HCT116 (cell line): ENCODE data around the gene ADGRV1. TPM values are rescaled to one million over a fixed set of nuclear protein-coding genes. Genes with fewer than 3 reads are reported as not detected.

Experiments
- ATAC-seq: fragments of 200-7000 bp; cut with Tn5 transposase; 2 replicates; pipeline ENCODE4 v1.9.1; 2020; ENCODE audit warnings: mild to moderate bottlenecking, moderate library complexity
- BruUV-seq: library from RNA; stranded (reverse); fragments of 400-500 nt; replicated peaks from 2 replicates; lab custom pipeline; 2021; lab: Mats Ljungman, UMichigan
- CTCF ChIA-PET: fragments of 300-600 bp; sonication (Branson Sonifier 250); formaldehyde crosslinking; loops from one replicate; lab custom pipeline; 2021; ENCODE audit warnings: antibody characterized with exemption; lab: Charles Lee
- POLR2A ChIA-PET: fragments of 300-600, 350-600 bp; sonication (Branson Sonifier 250); formaldehyde crosslinking; loops from one replicate; lab custom pipeline; 2021; ENCODE audit warnings: antibody characterized with exemption; lab: Charles Lee
- RAD21 ChIA-PET, 2 experiments: fragments of 300-600 bp; sonication (Branson Sonifier 250); formaldehyde crosslinking; loops; one replicate each; lab custom pipeline; 2023; ENCODE audit warnings: low total read pairs in 2 of 2; ENCODE audit not compliant: uncharacterized antibody in 2 of 2, unreplicated experiment in 2 of 2, low non-redundant PET in 1 of 2; lab: Charles Lee
- DNase-seq: peaks from one replicate; pipeline ENCODE4 v3.0.0-alpha.2; 2010; ENCODE audit warnings: low read depth, low spot score
- H2AFZ ChIP-seq: fragments of 200-600 bp; shearing (Covaris generic), sonication (generic); 2 replicates; pipeline ENCODE4 v1.6.1; 2017; ENCODE audit warnings: low read depth, mixed run types, mixed read lengths, antibody characterized with exemption, low read length; ENCODE audit not compliant: poor library complexity, severe bottlenecking
- H3K27ac ChIP-seq: 2 replicates; pipeline ENCODE4 v1.5.1; 2012; ENCODE audit warnings: low read depth, low read length
- H3K27me3 ChIP-seq: fragments of 200-600 bp; sonication (generic); 2 replicates; pipeline ENCODE4 v1.6.1; 2016; ENCODE audit warnings: mixed run types, low read length, mixed read lengths; ENCODE audit not compliant: insufficient read depth
- H3K36me3 ChIP-seq, 2 experiments: fragments of 200-500 bp in 1 of 2; fragments of 200-600 bp in 1 of 2; sonication (Bioruptor generic) in 1 of 2; sonication (generic) in 1 of 2; 2 replicates each; pipeline versions ENCODE4 v1.5.1 to v1.6.1; 2014 to 2016; ENCODE audit warnings: low read length in 2 of 2, inconsistent platforms in 1 of 2, mixed read lengths in 1 of 2, mixed run types in 1 of 2; ENCODE audit not compliant: insufficient read depth in 2 of 2, control insufficient read depth in 1 of 2
- H3K4me1 ChIP-seq, 2 experiments: fragments of 200-600 bp in 1 of 2; sonication (generic) in 1 of 2; 2 replicates each; pipeline versions ENCODE4 v1.5.1 to v1.6.1; 2012 to 2017; ENCODE audit warnings: low read length in 2 of 2, inconsistent platforms in 1 of 2, mild to moderate bottlenecking in 1 of 2, mixed read lengths in 1 of 2, mixed run types in 1 of 2, moderate library complexity in 1 of 2; ENCODE audit not compliant: insufficient read depth in 2 of 2, control insufficient read depth in 1 of 2
- H3K4me2 ChIP-seq: fragments of 200-600 bp; sonication (generic); 2 replicates; pipeline ENCODE4 v1.6.1; 2017; ENCODE audit warnings: mixed run types, low read length, mixed read lengths
- H3K4me3 ChIP-seq, 2 experiments: fragments of 200-600 bp in 1 of 2; sonication (generic) in 1 of 2; replicated peaks in 1 of 2; 2 replicates each; pipeline ENCODE4 v1.5.1; 2011 to 2016; ENCODE audit warnings: low read length in 2 of 2, control low read depth in 1 of 2, low read depth in 1 of 2, mild to moderate bottlenecking in 1 of 2, mixed read lengths in 1 of 2, mixed run types in 1 of 2
- H3K79me2 ChIP-seq: fragments of 200-600 bp; sonication (generic); 2 replicates; pipeline ENCODE4 v1.6.1; 2017; ENCODE audit warnings: mild to moderate bottlenecking, mixed run types, low read length, moderate library complexity, mixed read lengths; ENCODE audit not compliant: insufficient read depth
- H3K9ac ChIP-seq: fragments of 200-600 bp; sonication (generic); 2 replicates; pipeline ENCODE4 v1.6.1; 2016; ENCODE audit warnings: low read length, mixed read lengths
- H3K9me2 ChIP-seq: fragments of 200-600 bp; sonication (generic), shearing (Covaris generic); 2 replicates; pipeline ENCODE4 v1.6.1; 2017; ENCODE audit warnings: mixed run types, mild to moderate bottlenecking, moderate library complexity; ENCODE audit not compliant: insufficient read depth
- H3K9me3 ChIP-seq, 2 experiments: fragments of 200-500 bp in 1 of 2; fragments of 200-600 bp in 1 of 2; sonication (Bioruptor generic) in 1 of 2; sonication (generic) in 1 of 2; 2 replicates each; pipeline ENCODE4 v1.6.1; 2014 to 2017; ENCODE audit warnings: low read length in 2 of 2, mixed read lengths in 2 of 2, inconsistent platforms in 1 of 2, low read depth in 1 of 2, mild to moderate bottlenecking in 1 of 2, mixed run types in 1 of 2, moderate library complexity in 1 of 2; ENCODE audit not compliant: control insufficient read depth in 1 of 2, insufficient read depth in 1 of 2
- H4K20me1 ChIP-seq: fragments of 200-600 bp; sonication (generic), shearing (Covaris generic); 2 replicates; pipeline ENCODE4 v1.6.1; 2017; ENCODE audit warnings: mixed run types, mild to moderate bottlenecking, moderate library complexity; ENCODE audit not compliant: insufficient read depth
- CEBPB ChIP-seq: IDR thresholded peaks from 2 replicates; pipeline ENCODE4 v1.6.1; 2012; ENCODE audit warnings: low read depth
- EGR1 ChIP-seq: IDR thresholded peaks from 2 replicates; pipeline ENCODE4 v1.6.1; 2012; ENCODE audit warnings: low read depth
- ELF1 ChIP-seq: IDR thresholded peaks from 2 replicates; pipeline ENCODE4 v1.6.1; 2012; ENCODE audit warnings: low read depth, borderline replicate concordance
- EZH2 ChIP-seq: fragments of 200-600 bp; sonication (generic); IDR thresholded peaks from 2 replicates; pipeline ENCODE4 v1.6.1; 2017; ENCODE audit warnings: antibody characterized with exemption, mixed run types
- EZH2phosphoT487 ChIP-seq: fragments of 200-600 bp; IDR thresholded peaks from 2 replicates; pipeline ENCODE4 v1.6.1; 2018; ENCODE audit warnings: antibody characterized with exemption, borderline replicate concordance
- FOSL1 ChIP-seq: IDR thresholded peaks from 2 replicates; pipeline ENCODE4 v1.6.1; 2012; ENCODE audit warnings: low read depth
- JUND ChIP-seq: IDR thresholded peaks from 2 replicates; pipeline ENCODE4 v1.6.1; 2012
- MAX ChIP-seq: IDR thresholded peaks from 2 replicates; pipeline ENCODE4 v1.6.1; 2012
- REST ChIP-seq: IDR thresholded peaks from 2 replicates; pipeline ENCODE4 v1.6.1; 2012; ENCODE audit warnings: low read depth
- SIN3A ChIP-seq: IDR thresholded peaks from 2 replicates; pipeline ENCODE4 v1.6.1; 2012; ENCODE audit warnings: low read depth
- SP1 ChIP-seq: IDR thresholded peaks from 2 replicates; pipeline ENCODE4 v1.6.1; 2012; ENCODE audit warnings: low read depth
- SRF ChIP-seq: IDR thresholded peaks from 2 replicates; pipeline ENCODE4 v1.6.1; 2012; ENCODE audit warnings: low read depth
- TCF7L2 ChIP-seq: IDR thresholded peaks from 2 replicates; pipeline ENCODE4 v1.7.0; 2011; ENCODE audit warnings: borderline replicate concordance, inconsistent platforms; ENCODE audit not compliant: insufficient read depth, insufficient read length; ENCODE audit errors: extremely low read depth
- ZBTB33 ChIP-seq: IDR thresholded peaks from 2 replicates; pipeline ENCODE4 v1.6.1; 2011; ENCODE audit warnings: mild to moderate bottlenecking, low read length, moderate library complexity; ENCODE audit not compliant: insufficient replicate concordance; ENCODE audit errors: extremely low read depth
- ZNF274 ChIP-seq: fragments of 200-500 bp; sonication (Bioruptor generic); IDR thresholded peaks from 2 replicates; pipeline ENCODE4 v1.6.1; 2014; ENCODE audit warnings: mild to moderate bottlenecking, low read depth, low read length, inconsistent platforms
- intact Hi-C: fragments of 100-400 bp; cut with micrococcal nuclease; formaldehyde crosslinking; loops from 2 replicates; pipeline ENCODE4 v1.10.0; 2022
- total RNA-seq: library from RNA; stranded (reverse); gene quantifications from one replicate; pipeline ENCODE4 v1.2.1, GENCODE V29; 2021; ENCODE audit not compliant: unreplicated experiment

Gene ADGRV1
- total RNA-seq, 1 experiment from 2014 or later = 6.0 TPM

GRCh38 chr5:91042247-91042935 lies 483.8 kb downstream of the ADGRV1 start:
- H3K79me2 ChIP-seq = no peaks in the 10 kb centered on the region
- no peak overlapping the region for H3K4me3 ChIP-seq
- no peaks in the 10 kb centered on the region for H3K27me3 ChIP-seq
- no peak for ATAC-seq
- H3K9me2 ChIP-seq = no peaks in the 10 kb centered on the region
- no peaks in the 10 kb centered on the region for H3K4me1 ChIP-seq
- ChIA-PET POLR2A (no interaction called here), CTCF (no interaction called here), RAD21 (no interaction called here)
- intact Hi-C loops = no loop called here
- no peak overlapping the region for H3K27ac ChIP-seq
- H4K20me1 ChIP-seq = no peaks in the 10 kb centered on the region
- no peaks in the 10 kb centered on the region for H3K9me3 ChIP-seq
- no peak overlapping the region for H2AFZ ChIP-seq
- no peak for DNase-seq
- no peaks in the 10 kb centered on the region for H3K36me3 ChIP-seq
- no TSS peak for BruUV-seq
- no peak overlapping the region for H3K9ac ChIP-seq
- no peak overlapping the region for H3K4me2 ChIP-seq
- TF ChIP-seq SP1 (no peak), ELF1 (no peak), ZBTB33 (no peak), TCF7L2 (no peak), SIN3A (no peak), EZH2phosphoT487 (no peak), JUND (no peak), REST (no peak), SRF (no peak), FOSL1 (no peak), EGR1 (no peak), MAX (no peak), ZNF274 (no peak), EZH2 (no peak), CEBPB (no peak)
